Smooth muscle cell (in vitro differentiated cells): ENCODE data around the gene STX10. TPM values are rescaled to one million over a fixed set of nuclear protein-coding genes. Genes with fewer than 3 reads are reported as not detected.

ENCODE experiments used
- DNase-seq: peaks from one replicate; lab custom pipeline; 2025; ENCODE audit not compliant: unreplicated experiment; lab: John Stamatoyannopoulos, UW
- H2AFZ ChIP-seq: fragments of 200-600 bp; sonication (generic); 2 replicates; pipeline ENCODE4 v1.6.0; 2016; ENCODE audit warnings: antibody characterized with exemption, low read depth, mild to moderate bottlenecking
- H3F3A ChIP-seq: fragments of 200-600 bp; sonication (generic); 2 replicates; pipeline ENCODE4 v1.6.0; 2017; ENCODE audit warnings: antibody characterized with exemption, low read depth
- H3K27ac ChIP-seq: fragments of 200-600 bp; sonication (generic); 2 replicates; pipeline ENCODE4 v1.5.1; 2016; ENCODE audit warnings: low read depth, mild to moderate bottlenecking
- H3K27me3 ChIP-seq: fragments of 200-600 bp; sonication (generic); 2 replicates; pipeline ENCODE4 v1.6.1; 2016; ENCODE audit warnings: low read depth, mild to moderate bottlenecking
- H3K36me3 ChIP-seq: fragments of 200-600 bp; sonication (generic); 2 replicates; pipeline ENCODE4 v1.5.1; 2016; ENCODE audit warnings: low read depth
- H3K4me1 ChIP-seq: fragments of 200-600 bp; sonication (generic); 2 replicates; pipeline ENCODE4 v1.5.1; 2016; ENCODE audit warnings: low read depth
- H3K4me2 ChIP-seq: fragments of 200-600 bp; sonication (generic); 2 replicates; pipeline ENCODE4 v1.6.0; 2016; ENCODE audit warnings: mild to moderate bottlenecking
- H3K4me3 ChIP-seq: fragments of 200-600 bp; sonication (generic); 2 replicates; pipeline ENCODE4 v1.5.1; 2016; ENCODE audit warnings: mild to moderate bottlenecking
- H3K79me2 ChIP-seq: fragments of 200-600 bp; sonication (generic); 2 replicates; pipeline ENCODE4 v1.6.0; 2016; ENCODE audit warnings: low read depth, mild to moderate bottlenecking
- H3K9ac ChIP-seq: fragments of 200-600 bp; sonication (generic); 2 replicates; pipeline ENCODE4 v1.6.0; 2016; ENCODE audit warnings: low read depth
- H3K9me3 ChIP-seq: fragments of 200-600 bp; sonication (generic); replicated peaks from 2 replicates; pipeline ENCODE4 v1.5.1; 2016; ENCODE audit warnings: low read depth
- H4K20me1 ChIP-seq: fragments of 200-600 bp; sonication (generic); 2 replicates; pipeline ENCODE4 v1.6.0; 2016; ENCODE audit warnings: low read depth
- WGBS: methylation state at CpG from one replicate; pipeline ENCODE4 v1.1.7; 2016; ENCODE audit warnings: low lambda C conversion rate; 5-methylcytosine and 5-hydroxymethylcytosine counted together
- polyA plus RNA-seq: library from polyadenylated mRNA; unstranded; fragments of >200 nt; fragmentation: Nextera tagmentation; extraction: Ambion mirVana; gene quantifications from 2 replicates; pipeline ENCODE4 v1.2.1, GENCODE V29; 2016
- total RNA-seq: library from RNA; depleted of rRNA; stranded (reverse); fragments of >200 nt; gene quantifications from 2 replicates; pipeline ENCODE4 v1.2.3, GENCODE V29; 2014
- TF ChIP-seq, protein P1 (sequence below): fragments of 200-600 bp; sonication (generic); IDR thresholded peaks from 2 replicates; pipeline ENCODE4 v1.5.1; 2017; ENCODE audit warnings: borderline replicate concordance, mild to moderate bottlenecking, antibody characterized with exemption; ENCODE audit not compliant: insufficient read depth, poor library complexity, severe bottlenecking

The STX10 gene
- total and polyA plus RNA-seq, 2 experiments from 2014 or later = 59.6 to 69.1 TPM

DNA sequence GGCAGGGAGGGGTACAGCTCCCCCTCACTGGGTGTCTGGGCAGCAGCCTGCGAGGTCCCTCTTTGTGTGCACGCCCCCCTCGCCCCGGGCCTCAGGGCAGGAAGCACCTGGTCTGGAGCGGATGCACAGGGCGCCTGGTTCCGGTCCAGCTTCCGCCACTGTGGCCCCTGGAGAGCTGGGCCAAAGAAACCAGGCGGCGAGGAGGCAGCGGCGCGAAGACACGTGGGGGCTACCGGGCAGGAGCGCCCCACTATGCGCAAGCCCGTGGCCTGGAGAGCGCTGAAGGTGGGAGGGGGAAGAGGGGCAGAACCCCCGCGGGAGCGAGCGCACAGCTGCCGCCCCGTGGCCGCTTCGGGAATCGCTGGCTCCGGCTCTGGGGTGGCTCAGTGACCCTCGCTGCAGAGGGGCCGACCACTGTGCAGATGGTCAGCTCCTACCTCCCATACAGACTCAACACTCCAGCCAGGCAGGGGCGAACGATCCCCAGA, 45.8 kb downstream of the STX10 start:
- Histone ChIP-seq H3K27ac (no peak overlapping the region), H3K79me2 (no peaks in the 10 kb centered on the region), H3K36me3 (no peaks in the 10 kb centered on the region), H3K9me3 (no peaks in the 10 kb centered on the region), H3F3A (peaks cover 10% of the 10 kb centered on the region), H3K4me1 (peaks cover 9% of the 10 kb centered on the region), H4K20me1 (no peaks in the 10 kb centered on the region), H2AFZ (no peak overlapping the region), H3K27me3 (no peaks in the 10 kb centered on the region), H3K4me3 (no peak overlapping the region), H3K9ac (no peak overlapping the region), H3K4me2 (no peak overlapping the region)
- no peak for DNase-seq
- TF ChIP-seq, protein P1, sequence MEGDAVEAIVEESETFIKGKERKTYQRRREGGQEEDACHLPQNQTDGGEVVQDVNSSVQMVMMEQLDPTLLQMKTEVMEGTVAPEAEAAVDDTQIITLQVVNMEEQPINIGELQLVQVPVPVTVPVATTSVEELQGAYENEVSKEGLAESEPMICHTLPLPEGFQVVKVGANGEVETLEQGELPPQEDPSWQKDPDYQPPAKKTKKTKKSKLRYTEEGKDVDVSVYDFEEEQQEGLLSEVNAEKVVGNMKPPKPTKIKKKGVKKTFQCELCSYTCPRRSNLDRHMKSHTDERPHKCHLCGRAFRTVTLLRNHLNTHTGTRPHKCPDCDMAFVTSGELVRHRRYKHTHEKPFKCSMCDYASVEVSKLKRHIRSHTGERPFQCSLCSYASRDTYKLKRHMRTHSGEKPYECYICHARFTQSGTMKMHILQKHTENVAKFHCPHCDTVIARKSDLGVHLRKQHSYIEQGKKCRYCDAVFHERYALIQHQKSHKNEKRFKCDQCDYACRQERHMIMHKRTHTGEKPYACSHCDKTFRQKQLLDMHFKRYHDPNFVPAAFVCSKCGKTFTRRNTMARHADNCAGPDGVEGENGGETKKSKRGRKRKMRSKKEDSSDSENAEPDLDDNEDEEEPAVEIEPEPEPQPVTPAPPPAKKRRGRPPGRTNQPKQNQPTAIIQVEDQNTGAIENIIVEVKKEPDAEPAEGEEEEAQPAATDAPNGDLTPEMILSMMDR = peak; percentile 53
- WGBS = 70% methylated on average over 23 of the region's 33 CpGs

DNA sequence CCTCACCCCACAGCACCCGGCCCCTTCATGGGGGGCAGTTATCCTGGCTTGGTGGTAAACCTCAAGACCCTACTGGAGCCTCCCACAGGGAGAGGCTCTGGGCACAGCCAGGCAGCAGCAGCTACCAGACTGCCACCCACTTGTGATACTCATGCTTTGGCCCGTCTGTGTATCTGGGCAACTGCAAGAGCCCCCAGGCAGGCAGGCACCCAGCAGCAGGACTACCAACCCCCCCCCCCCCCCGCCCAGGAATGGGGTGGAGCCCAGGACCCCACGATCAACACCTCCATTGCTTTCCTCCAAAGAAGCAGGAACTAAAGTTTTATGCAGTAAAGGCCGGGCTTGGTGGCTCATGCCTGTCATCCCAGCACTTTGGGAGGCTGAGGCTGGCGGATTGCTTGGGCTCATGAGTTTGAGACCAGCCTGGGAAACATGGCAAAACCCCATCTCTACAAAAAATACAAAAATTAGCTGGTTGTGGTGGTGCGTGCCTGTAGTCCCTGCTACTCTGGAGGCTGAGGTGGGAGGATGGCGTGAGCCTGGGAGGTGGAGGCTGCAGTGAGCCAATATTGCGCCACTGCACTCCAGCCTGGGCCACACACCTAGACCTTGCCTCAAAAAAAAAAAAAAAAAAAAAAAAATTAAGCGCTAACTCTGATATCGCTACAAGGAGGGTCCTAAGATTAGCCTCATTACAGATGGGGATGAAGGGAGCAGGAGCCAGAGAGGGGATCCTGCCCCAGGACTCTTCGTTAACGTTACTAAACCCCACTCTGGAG, 46.4 kb downstream of the STX10 start:
- no peak overlapping the region for H3K9ac ChIP-seq
- no peak for DNase-seq
- no peaks in the 10 kb centered on the region for H4K20me1 ChIP-seq
- no peaks in the 10 kb centered on the region for H3K9me3 ChIP-seq
- TF ChIP-seq, protein P1 = no peak
- peaks cover 10% of the 10 kb centered on the region for H3F3A ChIP-seq
- H3K36me3 ChIP-seq = no peaks in the 10 kb centered on the region
- WGBS = 91% methylated on average over 11 of the region's 13 CpGs
- no peak overlapping the region for H3K27ac ChIP-seq
- H3K4me1 ChIP-seq = peaks cover 9% of the 10 kb centered on the region
- H3K4me3 ChIP-seq = no peak overlapping the region
- H3K27me3 ChIP-seq = peaks cover 4% of the 10 kb centered on the region
- H2AFZ ChIP-seq = no peak overlapping the region
- H3K4me2 ChIP-seq = no peak overlapping the region
- no peaks in the 10 kb centered on the region for H3K79me2 ChIP-seq

DNA sequence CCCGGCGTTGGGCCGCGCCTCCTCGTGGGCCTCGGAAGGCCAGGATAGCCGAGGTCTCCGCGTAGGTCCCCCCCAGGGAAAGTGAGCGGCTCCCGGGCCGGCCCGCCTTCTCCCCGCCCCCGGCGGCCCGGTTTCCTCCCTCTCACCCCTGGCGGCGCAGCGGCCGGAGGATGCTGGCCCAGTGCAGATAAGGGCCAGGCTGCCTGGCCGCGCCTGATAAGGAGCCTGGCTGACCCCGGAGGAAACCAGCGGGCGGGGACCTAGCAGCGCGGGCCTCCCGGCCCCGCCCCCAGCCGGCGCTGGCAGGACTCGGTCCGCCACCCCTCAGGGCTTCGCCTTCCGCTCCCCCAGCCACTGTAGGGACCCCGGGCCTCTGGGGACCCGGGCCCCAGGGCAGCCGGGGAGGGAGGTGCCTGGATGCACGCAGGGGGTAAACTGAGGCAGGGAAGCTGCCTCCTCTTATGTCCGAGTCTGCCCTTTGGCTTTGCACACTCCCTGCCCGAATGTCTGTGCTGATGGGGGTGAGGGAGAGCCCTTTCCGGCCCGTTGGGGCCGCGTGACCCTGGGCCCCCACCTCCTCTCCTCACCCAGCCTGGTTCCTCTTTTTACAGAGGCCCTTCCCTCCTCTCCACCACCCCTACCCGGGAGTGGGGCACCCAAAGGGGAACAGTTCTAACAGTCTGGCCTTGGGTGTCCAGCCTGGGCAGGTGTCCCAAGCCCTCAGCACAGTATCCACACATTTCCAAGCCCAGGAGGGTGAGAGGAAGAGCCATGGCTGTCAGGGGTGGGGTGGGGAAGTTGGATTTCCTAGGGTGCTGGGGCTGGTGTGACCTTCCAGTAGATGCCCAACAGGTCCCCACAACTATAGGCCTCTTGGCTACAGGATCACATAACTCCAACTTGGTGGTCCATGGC, 47.3 kb downstream of the STX10 start, which contains the start of gene LYL1:
LYL1 (minus strand) TSS at position 193 of the 915 bp plus-strand sequence. CDS start 1,687 bp downstream, outside the sequence.
- Histone ChIP-seq H3K36me3 (no peaks in the 10 kb centered on the region), H3K4me3 (peak within 1 kb of the TSS; percentile 39), H3K27me3 (peaks cover 13% of the 10 kb centered on the region), H3F3A (peaks cover 10% of the 10 kb centered on the region), H2AFZ (peak within 1 kb of the TSS; percentile 72), H4K20me1 (no peaks in the 10 kb centered on the region), H3K9me3 (no peaks in the 10 kb centered on the region), H3K79me2 (no peaks in the 10 kb centered on the region), H3K4me1 (peaks cover 9% of the 10 kb centered on the region), H3K9ac (no peak within 1 kb of the TSS), H3K27ac (no peak within 1 kb of the TSS), H3K4me2 (peak within 1 kb of the TSS; percentile 85)
- TF ChIP-seq, protein P1 = no peak
- DNase-seq = peak; percentile 20
- WGBS = 12% methylated on average over 35 of the region's 47 CpGs
